Measurements from ENCODE around the gene MAL. TPM values are rescaled to one million over a fixed set of nuclear protein-coding genes. Genes with fewer than 3 reads are reported as not detected.

MAL gene
- total RNA-seq, 6 experiments from 2014 or later: not detected

DNA sequence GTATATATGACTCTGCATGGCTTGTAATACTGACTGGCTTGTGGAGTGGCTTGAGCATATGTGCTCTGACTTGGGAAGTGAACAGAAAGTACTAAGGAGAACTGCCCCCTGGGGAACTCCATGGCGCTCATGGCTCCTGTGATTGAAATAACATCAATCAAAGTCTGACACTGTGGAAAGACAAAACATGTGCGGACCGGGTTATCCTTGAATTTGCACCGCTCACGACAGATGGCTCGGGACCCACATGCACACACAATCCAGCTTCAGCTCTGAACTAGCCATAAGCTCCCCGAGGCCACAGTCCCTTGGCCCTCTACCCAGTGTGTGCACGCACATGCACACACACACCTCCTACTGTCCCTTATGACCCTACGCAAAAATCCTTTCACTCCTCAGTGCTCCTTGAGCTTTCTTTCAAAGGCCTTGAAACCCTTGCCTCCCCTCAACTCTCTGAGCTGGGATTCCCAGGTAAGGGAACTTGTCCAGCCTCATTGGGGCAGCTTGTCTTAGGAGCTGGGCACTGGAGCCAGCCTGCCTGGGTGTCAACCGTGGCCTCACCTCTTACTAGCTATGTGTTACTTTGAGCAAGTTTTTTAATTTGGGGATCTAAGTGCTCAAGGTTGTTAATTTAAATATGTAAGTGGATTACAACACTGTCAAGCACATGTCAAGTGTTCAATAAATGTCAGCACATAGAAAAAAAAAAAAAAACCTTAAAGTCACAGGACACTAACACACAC lies 52.5 kb downstream of the MAL start:
- H3K36me3 Mint-ChIP-seq (ENCODE audit: low read depth): no peaks in the 10 kb centered on the region
- no peaks in the 10 kb centered on the region for H3K9me3 Mint-ChIP-seq
- peaks cover 45% of the 10 kb centered on the region for H3K27me3 Mint-ChIP-seq (ENCODE audit: insufficient read depth)
- H3K4me1 Mint-ChIP-seq (ENCODE audit: low read depth): no peaks in the 10 kb centered on the region
- no peak for DNase-seq
- no peak overlapping the region for H3K27ac Mint-ChIP-seq
- TF ChIP-seq, protein P1, sequence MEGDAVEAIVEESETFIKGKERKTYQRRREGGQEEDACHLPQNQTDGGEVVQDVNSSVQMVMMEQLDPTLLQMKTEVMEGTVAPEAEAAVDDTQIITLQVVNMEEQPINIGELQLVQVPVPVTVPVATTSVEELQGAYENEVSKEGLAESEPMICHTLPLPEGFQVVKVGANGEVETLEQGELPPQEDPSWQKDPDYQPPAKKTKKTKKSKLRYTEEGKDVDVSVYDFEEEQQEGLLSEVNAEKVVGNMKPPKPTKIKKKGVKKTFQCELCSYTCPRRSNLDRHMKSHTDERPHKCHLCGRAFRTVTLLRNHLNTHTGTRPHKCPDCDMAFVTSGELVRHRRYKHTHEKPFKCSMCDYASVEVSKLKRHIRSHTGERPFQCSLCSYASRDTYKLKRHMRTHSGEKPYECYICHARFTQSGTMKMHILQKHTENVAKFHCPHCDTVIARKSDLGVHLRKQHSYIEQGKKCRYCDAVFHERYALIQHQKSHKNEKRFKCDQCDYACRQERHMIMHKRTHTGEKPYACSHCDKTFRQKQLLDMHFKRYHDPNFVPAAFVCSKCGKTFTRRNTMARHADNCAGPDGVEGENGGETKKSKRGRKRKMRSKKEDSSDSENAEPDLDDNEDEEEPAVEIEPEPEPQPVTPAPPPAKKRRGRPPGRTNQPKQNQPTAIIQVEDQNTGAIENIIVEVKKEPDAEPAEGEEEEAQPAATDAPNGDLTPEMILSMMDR (IDR thresholded peaks at IDR 0.05): no peak
- no peak overlapping the region for H3K4me3 Mint-ChIP-seq

DNA sequence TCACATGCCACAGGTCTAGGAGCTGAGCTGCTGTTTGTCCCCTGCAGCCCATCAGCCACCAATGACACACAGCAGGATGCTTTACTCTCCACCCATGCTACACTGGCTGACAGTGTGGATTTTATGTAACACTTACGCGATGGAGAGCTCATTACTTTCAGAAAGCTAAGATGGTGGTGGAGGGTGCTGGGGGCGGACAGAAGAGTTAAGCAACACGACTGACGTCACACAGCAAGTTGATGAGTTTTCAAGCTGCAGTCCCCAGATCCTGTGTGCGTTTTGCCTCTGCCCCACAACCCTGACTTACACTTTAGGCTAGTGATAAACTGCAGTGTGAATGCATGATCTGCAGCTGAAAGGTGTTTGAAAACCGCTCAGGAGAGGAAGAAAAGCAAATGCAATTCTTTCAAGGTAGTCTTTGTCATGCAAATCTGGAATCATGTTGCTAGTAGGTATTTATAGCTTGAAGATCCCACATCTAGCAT lies 53.7 kb downstream of the MAL start:
- no peak overlapping the region for H3K27ac Mint-ChIP-seq
- no peak overlapping the region for H3K4me3 Mint-ChIP-seq
- H3K4me1 Mint-ChIP-seq (ENCODE audit: low read depth): no peaks in the 10 kb centered on the region
- peaks cover 42% of the 10 kb centered on the region for H3K27me3 Mint-ChIP-seq (ENCODE audit: insufficient read depth)
- TF ChIP-seq, protein P1 (IDR thresholded peaks at IDR 0.05): no peak
- no peaks in the 10 kb centered on the region for H3K9me3 Mint-ChIP-seq
- DNase-seq: no peak
- peaks cover 4% of the 10 kb centered on the region; the same call in 1 of the 2 replicates for H3K36me3 Mint-ChIP-seq (ENCODE audit: low read depth)

DNA sequence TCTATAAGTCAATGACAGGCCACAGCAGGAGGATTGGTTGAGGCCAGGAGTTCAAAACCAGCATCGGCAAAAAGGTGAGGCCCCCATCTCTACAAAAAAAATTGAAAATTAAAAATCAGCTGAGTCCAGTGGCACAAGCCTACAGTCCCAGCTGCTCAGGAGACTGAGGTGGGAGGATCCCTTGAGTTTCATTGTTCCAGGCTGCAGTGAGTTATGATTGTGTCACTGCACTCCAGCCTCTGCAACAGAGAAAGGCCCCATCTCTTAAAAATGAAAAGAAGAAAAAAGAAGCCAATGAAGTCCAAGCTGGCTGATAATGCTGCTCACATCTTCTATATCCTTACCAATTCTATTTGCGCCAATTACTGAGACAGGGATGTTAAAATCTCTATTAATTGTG lies 57.0 kb downstream of the MAL start:
- Mint-ChIP-seq H3K27ac (no peak overlapping the region), H3K9me3 (no peaks in the 10 kb centered on the region), H3K4me1 (ENCODE audit: low read depth) (no peaks in the 10 kb centered on the region), H3K36me3 (ENCODE audit: low read depth) (peaks cover 28% of the 10 kb centered on the region), H3K4me3 (no peak overlapping the region), H3K27me3 (ENCODE audit: insufficient read depth) (peaks cover 22% of the 10 kb centered on the region)
- no peak for DNase-seq
- TF ChIP-seq, protein P1 (IDR thresholded peaks at IDR 0.05): no peak

DNA sequence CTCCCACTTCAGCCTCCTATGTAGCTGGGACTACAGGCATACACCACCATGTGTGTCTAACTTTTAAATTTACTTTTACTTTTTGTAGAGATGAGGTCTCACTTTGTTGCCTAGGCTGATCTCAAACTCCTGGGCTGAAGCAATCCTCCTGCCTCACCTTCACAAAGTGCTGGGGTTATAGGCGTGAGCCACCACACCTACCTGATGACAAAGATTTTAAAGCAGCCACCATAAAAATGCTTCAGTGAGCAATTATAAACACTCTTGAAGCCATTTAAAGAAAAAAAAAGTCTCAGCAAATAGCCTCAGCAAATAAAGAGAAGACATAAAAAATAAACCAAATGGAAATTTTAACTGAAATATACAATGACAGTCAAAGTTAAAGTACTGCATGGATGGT lies 60.5 kb downstream of the MAL start:
- Mint-ChIP-seq H3K36me3 (ENCODE audit: low read depth) (peaks cover 35% of the 10 kb centered on the region), H3K27me3 (ENCODE audit: insufficient read depth) (no peaks in the 10 kb centered on the region)

DNA sequence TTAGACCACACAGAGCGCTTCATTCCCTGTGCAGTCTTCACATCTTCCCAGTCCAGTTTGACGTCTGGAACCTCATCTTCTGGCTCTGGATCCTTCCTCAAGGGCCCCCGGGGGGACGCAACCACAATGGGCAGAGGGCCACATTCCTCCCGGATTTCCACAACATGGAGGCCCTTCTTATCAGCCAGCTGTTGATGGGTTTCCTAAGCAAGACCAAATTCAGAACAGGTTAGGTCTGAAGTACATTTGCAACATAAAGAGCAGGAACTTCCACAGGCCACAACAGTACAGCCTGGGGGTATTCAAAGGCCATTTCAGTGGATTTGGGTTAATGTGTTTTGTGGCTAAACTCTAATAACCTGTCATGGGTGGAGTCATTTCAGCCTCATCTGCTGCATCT lies 61.9 kb downstream of the MAL start:
- Mint-ChIP-seq H3K4me1 (ENCODE audit: low read depth) (no peaks in the 10 kb centered on the region), H3K9me3 (no peaks in the 10 kb centered on the region), H3K4me3 (no peak overlapping the region), H3K36me3 (ENCODE audit: low read depth) (peaks cover 35% of the 10 kb centered on the region), H3K27me3 (ENCODE audit: insufficient read depth) (no peaks in the 10 kb centered on the region), H3K27ac (no peak overlapping the region)
- TF ChIP-seq, protein P1 (IDR thresholded peaks at IDR 0.05): no peak
- no peak for DNase-seq

More for the DNA sequence above, 60.5 kb downstream of the MAL start:
- no peak for DNase-seq
- Mint-ChIP-seq H3K4me3 (no peak overlapping the region), H3K27ac (no peak overlapping the region), H3K4me1 (ENCODE audit: low read depth) (no peaks in the 10 kb centered on the region), H3K9me3 (no peaks in the 10 kb centered on the region)
- TF ChIP-seq, protein P1 (IDR thresholded peaks at IDR 0.05): no peak

Data from HFFc6 (cell line).